GM19463 (cell line): ENCODE data around the gene GRPR.

ENCODE experiments used
- ATAC-seq: cut with Tn5 transposase; IDR thresholded peaks from one replicate; pipeline ENCODE4 v1.9.1; 2021; ENCODE audit warnings: mild to moderate bottlenecking, moderate library complexity; ENCODE audit not compliant: unreplicated experiment

GRPR gene

DNA sequence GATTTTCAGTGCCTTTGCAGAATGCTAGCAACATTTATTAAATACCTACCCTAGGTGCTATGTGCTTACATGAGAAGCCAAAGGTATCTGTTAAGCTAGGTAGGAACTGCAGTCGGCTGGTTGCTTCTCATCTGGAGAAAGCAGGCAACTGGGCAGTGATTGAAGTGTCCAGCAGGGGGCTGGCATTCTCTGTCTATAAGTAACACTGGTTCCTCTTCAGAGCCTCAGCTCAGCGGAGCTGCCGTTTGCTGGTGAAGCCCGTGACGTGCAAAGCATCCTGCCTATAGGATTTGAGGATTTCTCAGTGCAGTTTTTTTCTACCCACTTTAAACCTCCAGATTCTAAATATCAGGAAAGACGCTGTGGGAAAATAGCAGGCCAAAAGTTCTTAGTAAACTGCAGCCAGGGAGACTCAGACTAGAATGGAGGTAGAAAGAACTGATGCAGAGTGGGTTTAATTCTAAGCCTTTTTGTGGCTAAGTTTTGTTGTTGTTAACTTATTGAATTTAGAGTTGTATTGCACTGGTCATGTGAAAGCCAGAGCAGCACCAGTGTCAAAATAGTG lies at the start of gene GRPR:
GRPR (plus strand) TSS at position 344 of the 565 bp plus-strand sequence. CDS start 389 bp downstream, outside the sequence.
- ATAC-seq: peak; percentile 58

DNA sequence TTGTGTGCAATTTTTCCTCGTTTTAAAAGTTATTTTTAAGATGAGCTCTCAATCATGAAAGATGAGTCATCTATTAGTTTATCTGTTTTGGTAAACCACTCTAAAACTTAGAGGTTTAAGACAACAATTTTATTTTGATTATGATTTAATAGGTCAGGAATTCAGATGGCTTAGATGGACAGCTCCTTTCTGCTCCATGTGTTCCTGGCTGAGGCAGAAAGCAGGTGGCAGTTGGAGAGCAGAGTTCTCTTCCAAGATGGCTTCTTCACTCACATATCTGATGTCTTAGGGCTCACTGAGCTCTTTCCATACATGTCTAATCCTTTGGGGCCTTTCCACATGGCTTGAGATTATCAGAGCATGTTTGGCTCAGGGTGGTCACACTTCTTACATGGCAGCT lies 48.3 kb upstream of the GRPR start:
- no peak for ATAC-seq

DNA sequence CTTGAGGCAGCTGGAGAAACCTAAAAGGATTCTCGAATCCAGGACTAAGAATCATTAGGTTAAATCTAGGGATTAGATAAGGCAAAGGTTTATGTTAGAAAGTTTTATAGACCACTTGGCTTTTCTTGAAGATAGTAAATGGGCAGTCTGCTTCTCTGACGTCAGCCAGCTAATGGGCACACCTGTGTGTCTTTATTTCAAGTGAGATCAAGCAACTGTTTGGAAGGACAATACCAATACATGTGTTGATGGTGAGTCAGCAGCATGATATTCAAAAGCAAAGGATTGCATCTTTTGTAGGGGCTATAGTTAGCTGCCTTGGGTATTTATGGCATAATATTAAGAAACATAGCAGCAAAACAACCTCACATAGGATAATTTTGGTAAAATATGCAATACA lies 46.5 kb upstream of the GRPR start:
- no peak for ATAC-seq

DNA sequence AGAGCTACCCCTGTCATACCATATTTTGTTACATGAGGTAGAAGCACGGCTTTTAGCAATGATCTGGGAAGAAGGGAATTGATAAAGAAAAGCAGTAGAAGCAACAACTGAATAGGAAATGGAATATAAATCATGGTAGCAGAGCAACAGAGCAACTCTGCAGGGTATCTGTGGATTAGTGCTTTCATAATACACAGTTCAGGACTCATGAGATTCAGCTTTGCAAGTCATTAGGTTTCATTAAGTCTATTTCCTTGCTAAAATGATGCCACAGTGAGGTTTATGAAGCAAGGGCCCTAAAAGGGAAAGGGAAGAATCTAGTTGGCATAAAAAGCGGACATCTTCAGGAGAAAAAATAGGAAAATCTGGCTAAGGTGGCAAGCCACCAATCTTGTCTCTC lies 45.6 kb upstream of the GRPR start:
- no peak for ATAC-seq

DNA sequence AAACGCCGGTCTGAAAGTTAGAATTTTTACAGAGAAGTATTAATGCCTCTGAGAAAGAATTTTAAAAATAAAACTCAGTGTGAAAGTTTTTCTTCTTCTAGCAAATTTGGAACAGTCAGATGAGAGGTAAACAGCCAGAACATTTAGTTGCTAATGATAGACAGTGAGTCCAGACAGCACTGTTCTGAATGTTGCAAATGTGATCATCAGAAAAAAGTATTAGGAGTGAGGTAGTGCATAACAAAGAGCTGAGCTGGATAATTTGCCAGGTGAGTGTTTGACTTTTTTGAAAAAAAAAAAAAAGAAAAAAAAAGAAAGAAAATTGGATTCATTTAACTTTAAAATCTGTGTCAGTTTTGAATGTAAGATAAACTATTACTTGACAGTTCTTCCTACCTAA lies 42.0 kb upstream of the GRPR start:
- ATAC-seq: no peak

DNA sequence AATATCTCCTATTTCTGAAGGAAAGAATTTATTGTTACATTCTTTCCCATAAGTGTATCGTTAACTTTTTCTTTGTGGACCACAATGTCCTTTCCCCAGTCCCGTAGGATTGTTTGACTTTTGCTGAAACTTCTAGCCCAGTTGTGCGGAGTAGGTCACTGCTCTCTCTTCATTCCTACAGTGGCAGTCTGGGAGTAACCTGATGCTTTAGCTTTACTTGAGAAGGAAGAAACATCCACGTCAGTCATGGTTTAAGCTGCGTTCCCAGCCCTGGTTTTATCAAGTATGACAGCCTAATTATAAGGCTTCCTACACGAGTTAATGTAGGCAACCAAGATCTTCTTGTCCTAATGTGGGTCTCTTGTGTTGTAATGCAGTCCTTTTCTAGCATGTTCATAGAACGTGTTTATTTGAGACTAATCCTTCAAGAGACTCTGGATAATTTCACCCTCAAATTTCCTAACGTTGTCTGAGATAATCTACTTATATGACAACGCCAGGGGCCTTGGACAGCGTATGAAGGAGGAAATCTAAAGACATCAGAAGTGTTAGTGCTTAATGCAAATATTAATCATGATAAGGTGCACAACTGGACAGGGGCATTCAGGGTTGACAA lies 40.8 kb upstream of the GRPR start:
- no peak for ATAC-seq

DNA sequence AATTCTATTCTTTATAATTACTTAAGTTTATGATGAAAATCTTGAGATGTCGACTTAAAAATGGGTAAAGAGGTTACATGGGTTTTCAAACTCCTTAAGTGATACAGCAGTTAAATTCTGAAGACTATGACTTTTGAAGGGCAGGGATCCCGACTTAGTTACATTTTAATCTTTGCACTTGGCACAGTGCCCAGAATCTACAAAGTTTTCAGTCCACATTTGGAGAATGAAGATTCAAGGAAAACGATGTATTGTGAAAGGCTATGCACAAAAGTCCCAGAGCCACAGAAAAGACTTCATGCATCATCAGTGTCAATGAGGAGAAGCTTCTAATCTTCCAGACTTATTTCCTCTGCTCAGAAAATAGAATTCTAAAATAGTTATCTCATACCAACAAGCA lies 36.3 kb upstream of the GRPR start:
- ATAC-seq: no peak

DNA sequence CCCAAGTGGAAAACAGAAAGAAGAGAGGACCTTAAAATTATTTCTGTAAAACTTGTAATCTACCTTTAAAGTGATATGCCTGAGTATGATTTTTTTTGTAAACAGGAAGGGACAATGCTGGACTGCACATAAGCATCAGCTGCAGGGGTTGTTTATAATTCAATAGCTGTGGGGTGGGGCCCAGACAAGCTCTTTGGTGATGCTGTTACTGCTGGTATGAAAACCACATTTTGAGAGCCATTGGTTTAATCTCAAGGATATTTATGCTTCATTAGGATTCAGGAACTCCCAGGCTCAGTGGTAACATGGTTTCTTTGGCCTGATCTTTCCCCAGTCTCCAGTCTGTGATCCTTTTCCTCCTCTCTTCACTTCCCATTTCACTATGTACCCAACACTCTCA lies 34.3 kb upstream of the GRPR start:
- ATAC-seq: no peak

DNA sequence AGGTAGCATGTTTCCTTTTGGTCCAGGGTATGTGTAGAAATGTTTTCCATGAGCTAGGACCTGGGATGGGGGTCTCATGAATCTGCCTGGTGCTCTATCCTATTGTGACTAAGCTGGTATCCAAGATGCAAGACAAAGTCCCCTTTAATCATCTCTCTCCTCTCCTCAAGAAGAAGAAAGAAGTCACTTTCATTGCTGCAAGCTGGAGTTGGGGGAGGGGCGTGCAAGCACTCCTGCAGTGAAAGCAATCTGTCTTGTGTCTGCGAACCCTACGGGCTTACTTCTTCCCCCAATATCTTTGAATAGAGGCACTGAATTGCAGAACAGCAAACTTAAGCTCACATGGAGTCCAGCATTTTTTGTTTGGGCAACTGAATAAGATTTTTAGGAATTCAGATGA lies 27.2 kb upstream of the GRPR start:
- ATAC-seq: no peak

DNA sequence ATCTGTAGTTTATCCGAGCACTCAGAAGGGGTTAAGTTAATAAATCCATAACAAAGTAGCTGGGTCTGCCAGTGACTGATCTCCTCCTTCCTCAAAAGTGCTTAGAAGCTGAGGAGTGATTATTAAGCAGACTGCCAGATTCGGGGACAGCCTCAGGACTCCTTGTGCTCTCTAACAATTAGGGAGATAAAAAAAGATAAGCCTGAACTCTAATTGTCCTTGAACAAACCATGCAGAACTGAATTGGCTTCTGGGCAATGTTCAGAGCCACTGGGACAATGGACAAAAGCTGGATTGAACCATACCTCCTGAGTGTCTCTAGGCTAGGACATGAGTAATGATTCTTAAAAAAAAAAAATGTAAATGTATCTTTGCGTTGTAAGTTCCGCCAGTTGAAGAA lies 22.7 kb upstream of the GRPR start:
- ATAC-seq: no peak

DNA sequence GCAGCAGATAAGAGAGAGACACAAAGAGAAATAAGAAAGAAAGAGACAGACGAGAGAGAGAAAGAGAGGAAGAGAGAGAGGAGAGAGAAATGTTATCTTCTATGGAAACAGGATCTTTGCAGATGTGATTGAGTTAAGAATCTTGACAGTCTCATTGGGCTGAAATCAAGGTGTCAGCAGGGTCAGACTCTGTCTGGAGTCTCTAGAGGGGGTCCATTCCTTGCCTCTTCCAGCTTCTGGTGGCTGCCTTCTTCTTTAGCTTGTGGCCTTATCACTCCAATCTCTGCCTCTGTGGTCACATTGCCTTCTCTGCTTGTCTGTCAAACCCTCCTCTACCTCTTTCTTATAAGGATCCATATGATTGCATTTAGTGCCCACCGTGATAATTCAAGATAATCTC lies 21.8 kb upstream of the GRPR start:
- no peak for ATAC-seq

DNA sequence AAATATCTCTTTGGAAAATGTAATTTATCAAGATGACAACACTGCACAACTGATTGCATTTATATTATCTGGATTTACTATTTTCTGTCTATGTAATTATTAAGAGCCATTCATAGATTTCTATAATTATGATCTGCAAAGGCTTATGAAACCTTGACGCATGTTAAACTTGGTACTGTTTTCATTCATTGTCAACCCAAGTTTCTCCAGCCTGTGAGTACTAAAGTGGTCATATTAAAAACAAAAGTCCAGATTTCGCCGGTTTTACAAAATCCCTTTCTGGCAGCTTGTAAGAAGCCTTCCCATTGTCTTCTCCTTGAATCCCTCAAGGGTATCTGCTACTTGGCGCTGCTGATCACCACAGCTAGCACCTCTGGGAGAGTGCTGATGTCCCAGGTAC lies 19.7 kb upstream of the GRPR start:
- ATAC-seq: no peak

DNA sequence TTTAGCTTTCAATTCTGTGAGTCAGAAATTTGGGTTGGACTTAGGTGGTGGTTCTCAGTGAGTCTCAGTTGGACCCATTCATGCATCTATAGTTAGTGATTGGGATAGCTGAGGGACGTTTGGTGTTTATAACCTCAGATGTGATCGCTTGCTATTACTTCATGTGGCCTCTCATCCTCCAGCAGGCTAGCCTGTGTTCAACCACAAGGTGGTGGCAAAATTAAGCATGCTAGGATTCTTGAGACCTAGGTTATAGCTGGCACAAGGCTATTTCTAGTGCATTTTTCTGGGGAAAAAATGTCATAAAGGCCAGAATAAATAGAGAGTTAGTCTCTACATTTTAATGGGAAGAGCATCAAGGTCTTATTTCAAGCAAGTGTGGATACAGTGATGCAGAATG lies 10.9 kb upstream of the GRPR start:
- ATAC-seq: no peak

DNA sequence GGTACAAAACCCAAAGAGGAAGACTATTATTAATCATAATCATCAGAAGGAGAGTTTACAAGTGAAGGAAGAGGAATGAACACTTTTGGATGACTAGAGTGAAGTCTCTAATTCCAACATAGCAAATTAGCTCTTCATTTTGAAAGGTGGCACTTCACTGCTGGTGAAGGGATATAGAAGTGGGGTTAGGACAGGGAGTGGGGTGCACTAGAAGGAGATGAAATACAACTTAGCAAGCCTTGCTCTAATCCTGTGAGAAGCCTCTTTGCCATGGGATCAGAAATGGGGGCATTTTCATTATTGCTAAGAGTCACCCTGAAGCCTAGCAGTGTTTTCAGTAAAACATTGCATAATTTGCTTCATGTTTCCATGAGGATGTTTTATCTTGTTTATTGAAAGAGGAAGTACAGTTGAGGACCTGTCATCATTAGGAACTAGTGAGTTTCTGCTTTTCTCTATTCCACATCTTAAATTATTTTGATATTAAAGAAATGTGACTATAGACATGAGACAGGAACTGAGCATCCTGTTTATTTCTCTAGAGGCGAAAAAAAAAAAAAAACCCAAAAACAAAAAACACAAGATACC lies 9.3 kb upstream of the GRPR start:
- no peak for ATAC-seq

DNA sequence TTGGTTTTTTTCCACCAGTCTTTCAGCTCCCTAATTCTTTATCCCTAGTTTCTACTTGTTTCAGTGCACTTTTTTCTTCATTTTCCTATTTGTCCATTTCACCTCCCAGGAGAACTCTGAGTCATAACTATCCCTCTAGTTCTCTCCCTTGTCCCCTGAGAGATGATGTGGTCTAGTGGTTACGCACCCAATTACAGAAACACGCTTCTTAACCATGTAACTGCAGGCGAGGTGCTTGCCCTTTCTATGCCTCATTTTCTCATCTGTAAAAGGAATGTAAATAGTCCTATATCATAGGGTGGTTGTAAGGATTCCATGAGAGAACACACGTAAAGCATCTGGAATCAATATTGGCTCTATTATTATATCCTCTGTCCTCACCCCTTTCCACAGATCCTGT lies 8.8 kb upstream of the GRPR start:
- no peak for ATAC-seq

DNA sequence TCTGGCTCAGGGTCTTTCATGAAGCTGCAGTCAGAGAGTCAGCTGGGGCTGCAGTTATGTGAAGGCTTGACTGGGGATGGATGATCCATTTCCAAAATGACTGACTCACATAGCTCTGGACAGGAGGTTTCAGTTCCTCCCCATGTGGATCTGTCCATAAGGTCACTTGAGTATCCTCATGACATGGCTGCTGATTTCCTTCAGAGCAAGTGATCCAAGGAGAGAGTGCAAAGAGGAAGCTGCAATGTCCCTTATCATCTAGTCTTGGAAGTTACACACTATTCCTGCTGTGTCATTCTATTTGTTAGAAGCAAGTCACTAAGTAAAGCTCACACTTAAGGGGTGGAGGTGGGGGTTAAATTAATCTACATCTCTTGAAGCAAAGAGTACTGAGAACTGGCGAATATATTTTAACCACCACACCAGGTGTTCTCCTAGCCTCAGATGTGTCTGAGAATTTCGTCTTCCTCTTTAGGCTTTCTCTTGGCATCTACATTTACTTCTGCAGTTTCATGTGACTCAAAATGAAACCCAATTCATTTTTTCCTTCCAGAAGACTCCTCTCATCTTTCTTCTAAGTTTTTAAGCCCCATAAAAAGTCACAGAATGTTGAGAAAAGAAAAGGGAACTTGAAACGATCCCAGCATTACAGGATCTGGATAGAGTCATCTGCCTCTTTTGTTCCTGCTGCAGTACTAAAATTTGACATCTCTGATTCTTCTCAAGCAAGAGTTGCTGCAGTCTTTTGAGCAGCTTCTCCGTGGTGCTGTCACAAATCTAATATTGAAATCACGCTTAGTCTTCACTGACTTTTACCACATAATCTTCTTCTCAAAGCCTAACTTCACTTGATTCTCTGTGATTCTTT lies 3.8 kb upstream of the GRPR start:
- peak; percentile 82 for ATAC-seq

DNA sequence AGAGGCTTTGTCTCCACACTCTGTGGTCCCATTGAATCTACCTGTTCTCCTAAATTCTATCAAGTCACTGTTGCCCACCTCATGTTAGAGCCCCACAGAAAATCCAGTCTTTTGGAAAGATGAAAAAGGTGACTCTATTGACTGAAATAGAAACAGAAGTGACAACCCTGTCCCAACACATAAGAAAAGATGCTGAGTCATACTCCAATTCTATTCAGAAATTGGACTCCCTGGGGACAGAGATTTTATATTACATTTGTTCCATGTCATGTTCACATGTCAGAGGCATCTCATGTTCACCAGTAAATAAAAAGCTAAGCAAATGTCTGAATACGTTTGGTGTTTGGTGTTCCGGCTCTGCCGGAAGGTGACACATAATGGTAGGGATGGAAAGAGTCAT lies 2.9 kb upstream of the GRPR start:
- no peak for ATAC-seq

DNA sequence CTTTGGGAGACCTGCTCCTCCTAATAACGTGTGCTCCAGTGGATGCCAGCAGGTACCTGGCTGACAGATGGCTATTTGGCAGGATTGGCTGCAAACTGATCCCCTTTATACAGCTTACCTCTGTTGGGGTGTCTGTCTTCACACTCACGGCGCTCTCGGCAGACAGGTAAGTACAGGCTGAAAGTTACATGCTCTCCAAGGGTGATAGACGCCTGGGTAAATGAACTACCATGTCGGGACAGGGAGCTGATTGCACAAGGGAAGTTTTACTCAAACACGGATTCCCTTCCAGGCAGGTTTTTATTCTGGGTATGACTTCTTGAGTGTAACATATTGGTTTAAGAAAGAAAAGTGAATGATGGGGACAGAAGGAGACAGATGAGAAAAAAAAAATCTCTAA lies 836 bp downstream of the GRPR start:
- ATAC-seq: no peak

DNA sequence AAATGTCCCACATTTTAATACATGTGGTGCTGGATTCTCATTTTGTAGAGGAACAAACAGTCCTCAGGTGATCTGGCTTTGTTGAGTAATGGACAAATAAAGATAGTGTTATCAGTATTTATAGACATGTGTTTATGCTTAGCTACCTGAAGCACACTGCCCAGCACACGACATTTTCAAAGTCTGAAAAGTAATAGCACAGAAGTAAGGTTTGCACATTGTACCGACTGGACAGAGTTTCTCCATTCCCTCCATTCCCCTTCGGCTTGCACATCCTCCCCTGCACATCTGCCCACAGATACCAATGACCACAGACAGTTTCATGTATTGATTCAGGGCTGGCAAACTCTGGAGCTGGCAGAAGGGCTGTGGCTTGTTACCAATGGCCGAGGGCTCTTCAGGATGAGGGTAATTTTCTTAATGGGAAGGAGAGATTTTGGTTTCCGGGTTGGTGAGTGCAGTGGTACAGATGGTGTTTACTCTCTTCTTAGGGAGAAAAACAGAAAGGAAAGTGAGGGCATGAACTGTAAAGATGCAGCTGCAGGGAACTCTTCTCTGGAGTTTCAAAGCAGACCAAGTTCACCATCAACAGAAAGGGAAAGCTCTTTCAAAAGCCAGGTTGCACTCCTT lies 2.3 kb downstream of the GRPR start:
- ATAC-seq: no peak

DNA sequence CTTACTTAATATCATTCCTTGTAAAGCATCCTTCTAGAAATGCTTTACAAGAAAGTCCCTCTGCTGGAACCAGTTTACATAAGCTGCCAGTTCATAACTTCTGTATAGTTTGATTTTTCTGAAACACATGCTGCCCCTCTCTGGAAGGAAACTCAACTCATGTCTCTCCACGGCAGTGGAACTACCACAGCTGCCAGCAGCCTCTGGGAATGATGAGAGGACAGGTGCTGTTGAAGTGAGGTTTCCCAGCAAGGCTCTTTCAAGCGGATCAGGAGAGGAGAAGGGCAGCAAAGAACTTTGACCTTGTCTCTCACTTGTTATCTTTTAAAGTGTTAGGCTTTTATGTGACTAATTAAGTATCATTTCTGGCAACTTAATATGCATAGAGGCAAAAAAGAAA lies 7.3 kb downstream of the GRPR start:
- ATAC-seq: no peak

DNA sequence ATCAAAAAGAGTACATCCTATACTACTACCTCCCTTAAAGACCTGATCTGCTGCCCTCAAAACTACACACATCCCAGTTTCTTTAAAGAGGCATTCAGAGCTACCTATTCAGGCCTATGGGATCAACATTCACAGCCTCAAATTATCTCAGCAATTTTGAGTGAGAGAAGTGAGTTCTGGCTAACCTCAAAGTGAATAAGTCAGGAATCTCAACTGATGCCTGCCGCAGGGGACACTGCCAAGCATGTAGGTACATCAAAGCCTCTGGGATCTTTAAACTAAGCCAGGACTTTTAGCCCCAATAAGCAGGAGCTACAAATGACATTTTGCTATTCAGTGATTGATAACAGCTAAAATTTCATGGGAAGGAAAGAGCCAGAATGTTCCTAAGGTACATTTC lies 11.6 kb downstream of the GRPR start:
- ATAC-seq: no peak
